PC-9 (cell line): Measurements from ENCODE around the gene NT5DC4. TPM values are rescaled to one million over a fixed set of nuclear protein-coding genes. Genes with fewer than 3 reads are reported as not detected.

Experiments used
- BruUV-seq: library from RNA; stranded (reverse); fragments of 400-500 nt; replicated peaks from 2 replicates; lab custom pipeline; 2021; lab: Mats Ljungman, UMichigan
- CTCF ChIA-PET: fragments of 300-600 bp; sonication (Branson Sonifier 250); formaldehyde crosslinking; loops from one replicate; lab custom pipeline; 2022; ENCODE audit warnings: antibody characterized with exemption; lab: Charles Lee
- POLR2A ChIA-PET: fragments of 300-600 bp; sonication (Branson Sonifier 250); formaldehyde crosslinking; loops from one replicate; lab custom pipeline; 2022; ENCODE audit warnings: antibody characterized with exemption; ENCODE audit not compliant: unreplicated experiment; lab: Charles Lee
- DNase-seq, 2 experiments: peaks; one replicate each; pipeline versions ENCODE4 v3.0.0 to v3.0.0-alpha.2; 2015 to 2022; ENCODE audit warnings: mixed read lengths in 1 of 2
- H2AFZ ChIP-seq: fragments of 200-600 bp; sonication (generic); 2 replicates; pipeline ENCODE4 v1.8.1; 2017; ENCODE audit warnings: antibody characterized with exemption
- H3F3A ChIP-seq: fragments of 200-600 bp; sonication (generic); 2 replicates; pipeline ENCODE4 v1.8.1; 2017; ENCODE audit warnings: antibody characterized with exemption, mild to moderate bottlenecking, low read depth; ENCODE audit not compliant: insufficient read depth
- H3K27ac ChIP-seq: fragments of 200-600 bp; sonication (generic); 2 replicates; pipeline ENCODE4 v1.6.1; 2016; ENCODE audit warnings: mixed run types
- H3K27me3 ChIP-seq: fragments of 200-600 bp; sonication (generic); 2 replicates; pipeline ENCODE4 v1.6.1; 2016; ENCODE audit warnings: low read depth, mixed run types; ENCODE audit not compliant: insufficient read depth
- H3K36me3 ChIP-seq: fragments of 200-600 bp; sonication (generic); 2 replicates; pipeline ENCODE4 v1.6.1; 2016; ENCODE audit warnings: low read depth, mixed run types
- H3K4me1 ChIP-seq: fragments of 200-600 bp; sonication (generic); replicated peaks from 2 replicates; pipeline ENCODE4 v1.6.1; 2016; ENCODE audit warnings: mixed run types; ENCODE audit not compliant: insufficient read depth
- H3K4me2 ChIP-seq: fragments of 200-600 bp; sonication (generic); 2 replicates; pipeline ENCODE4 v1.6.1; 2017; ENCODE audit warnings: mixed run types
- H3K4me3 ChIP-seq: fragments of 200-600 bp; sonication (generic); 2 replicates; pipeline ENCODE4 v1.6.1; 2016; ENCODE audit warnings: mixed run types
- H3K79me2 ChIP-seq: fragments of 200-600 bp; sonication (generic); 2 replicates; pipeline ENCODE4 v1.6.1; 2017; ENCODE audit warnings: low read depth, mixed run types
- H3K9me2 ChIP-seq: fragments of 200-600 bp; sonication (generic); 2 replicates; pipeline ENCODE4 v1.8.1; 2017; ENCODE audit warnings: mild to moderate bottlenecking; ENCODE audit not compliant: insufficient read depth
- H3K9me3 ChIP-seq: fragments of 200-600 bp; sonication (generic); 2 replicates; pipeline ENCODE4 v1.8.1; 2016; ENCODE audit warnings: low read depth; ENCODE audit not compliant: insufficient read depth
- H4K20me1 ChIP-seq: fragments of 200-600 bp; sonication (generic); 2 replicates; pipeline ENCODE4 v1.8.1; 2017; ENCODE audit not compliant: insufficient read depth
- CTCF ChIP-seq: fragments of 200-600 bp; sonication (generic); conservative IDR thresholded peaks from 2 replicates; pipeline ENCODE4 v1.6.1; 2017; ENCODE audit warnings: mixed run types, antibody characterized with exemption, mild to moderate bottlenecking, moderate library complexity
- EZH2 ChIP-seq: fragments of 200-600 bp; sonication (generic); IDR thresholded peaks from 2 replicates; pipeline ENCODE4 v1.8.0; 2017; ENCODE audit warnings: antibody characterized with exemption, low read depth
- intact Hi-C: fragments of 100-400 bp; cut with micrococcal nuclease; formaldehyde crosslinking; loops from one replicate; pipeline ENCODE4 v1.10.0; 2022; ENCODE audit not compliant: unreplicated experiment
- total RNA-seq: library from RNA; stranded (reverse); gene quantifications from 2 replicates; pipeline ENCODE4 v1.2.3, GENCODE V29; 2021

NT5DC4 gene
- total RNA-seq, 1 experiment from 2014 or later: 6.1 TPM

- no peaks in the 10 kb centered on the region for H3K36me3 ChIP-seq
- H3K9me3 ChIP-seq: no peaks in the 10 kb centered on the region
- no peak overlapping the region for H3K4me2 ChIP-seq
- H3K27ac ChIP-seq: no peak overlapping the region
- no peaks in the 10 kb centered on the region for H3K27me3 ChIP-seq
- TF ChIP-seq CTCF (no peak), EZH2 (no peak)
- H3F3A ChIP-seq: peaks cover 16% of the 10 kb centered on the region; the same call in 1 of the 2 replicates
- H2AFZ ChIP-seq: no peak overlapping the region
- POLR2A ChIA-PET: interaction anchor here (0.7 kb wide), 1 partner anchor 212 kb away, joined by 7 read pairs; no protein-coding TSS in a partner anchor
- H3K79me2 ChIP-seq: no peaks in the 10 kb centered on the region
- CTCF ChIA-PET: interaction anchor here (0.5 to 1.1 kb wide), 3 partner anchors 16 to 289 kb away, joined by 3 to 5 read pairs (median 3); no protein-coding TSS in a partner anchor
- no peaks in the 10 kb centered on the region for H4K20me1 ChIP-seq
- no peak for DNase-seq
- H3K9me2 ChIP-seq: no peaks in the 10 kb centered on the region
- peaks cover 26% of the 10 kb centered on the region for H3K4me1 ChIP-seq
- intact Hi-C loops: loop anchor here (5.0 to 10.0 kb wide), 3 partner anchors 66 to 674 kb away; partner anchors contain the start of genes TMEM87B and ZC3H6
- no TSS peak for BruUV-seq
- H3K4me3 ChIP-seq: no peak overlapping the region
These were observed 7.8 kb downstream of the NT5DC4 start for GRCh38 chr2:112728378-112729175.

GRCh38 chr2:112730216-112730615, 9.4 kb downstream of the NT5DC4 start:
- no peak for DNase-seq
- Histone ChIP-seq H3K4me1 (peaks cover 17% of the 10 kb centered on the region), H4K20me1 (no peaks in the 10 kb centered on the region), H3K9me3 (no peaks in the 10 kb centered on the region), H2AFZ (no peak overlapping the region), H3K79me2 (no peaks in the 10 kb centered on the region), H3K27ac (no peak overlapping the region), H3K4me2 (no peak overlapping the region), H3K4me3 (no peak overlapping the region), H3K36me3 (no peaks in the 10 kb centered on the region), H3F3A (peaks cover 13% of the 10 kb centered on the region; the same call in 1 of the 2 replicates), H3K27me3 (no peaks in the 10 kb centered on the region), H3K9me2 (no peaks in the 10 kb centered on the region)
- no TSS peak for BruUV-seq
- CTCF ChIA-PET: no interaction called here
- POLR2A ChIA-PET: no interaction called here
- intact Hi-C loops: no loop called here
- TF ChIP-seq CTCF: no peak
- TF ChIP-seq EZH2: no peak

DNA sequence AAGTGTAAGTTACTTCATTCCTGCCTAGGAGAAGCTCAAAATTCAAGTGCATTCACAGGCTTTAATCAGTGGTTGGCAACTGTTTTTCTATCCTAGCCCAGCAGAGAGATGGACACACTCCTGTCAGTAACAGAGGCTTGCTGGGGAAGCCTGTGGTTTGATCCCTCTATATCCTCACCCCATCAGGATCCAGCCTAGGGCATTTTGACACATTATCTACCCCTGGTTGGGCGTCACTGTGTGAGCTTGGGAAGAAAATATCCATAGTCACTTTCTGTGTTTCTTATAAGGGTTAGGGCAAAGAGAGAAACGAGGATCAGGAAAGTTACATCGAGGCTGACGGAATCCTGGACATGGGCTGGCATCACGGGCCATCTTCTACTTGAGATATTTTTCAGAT, 10.0 kb downstream of the NT5DC4 start:
- ChIA-PET POLR2A (no interaction called here), CTCF (no interaction called here)
- H2AFZ ChIP-seq: no peak overlapping the region
- intact Hi-C loops: no loop called here
- H3K79me2 ChIP-seq: no peaks in the 10 kb centered on the region
- H3K4me1 ChIP-seq: peaks cover 12% of the 10 kb centered on the region
- no peaks in the 10 kb centered on the region for H4K20me1 ChIP-seq
- H3K27me3 ChIP-seq: no peaks in the 10 kb centered on the region
- TF ChIP-seq EZH2 (no peak), CTCF (no peak)
- no peak overlapping the region for H3K27ac ChIP-seq
- no peaks in the 10 kb centered on the region for H3K36me3 ChIP-seq
- H3K9me2 ChIP-seq: no peaks in the 10 kb centered on the region
- H3K4me3 ChIP-seq: no peak overlapping the region
- no peak overlapping the region for H3K4me2 ChIP-seq
- H3F3A ChIP-seq: peaks cover 12% of the 10 kb centered on the region; the same call in 1 of the 2 replicates
- no TSS peak for BruUV-seq
- DNase-seq: no peak
- H3K9me3 ChIP-seq: no peaks in the 10 kb centered on the region
